ENCODE measurements around the gene REEP6. TPM values are rescaled to one million over a fixed set of nuclear protein-coding genes. Genes with fewer than 3 reads are reported as not detected.

REEP6 gene
- total RNA-seq, 1 experiment from 2014 or later = 9.2 TPM

- no peak overlapping the region for H3K27ac ChIP-seq (ENCODE audit: low read length)
- in situ Hi-C loops (cut with HindIII; ENCODE audit: low pct_unique_long_range_greater_than_20kb, low sequenced_read_pairs) (no loop called here), intact Hi-C loops (cut with micrococcal nuclease; ENCODE audit: unreplicated experiment) (no loop called here)
- H3K36me3 ChIP-seq (ENCODE audit: control insufficient read depth, insufficient read depth, low read length) = no peaks in the 10 kb centered on the region
- ATAC-seq (no peak), DNase-seq (ENCODE audit: low read depth, low spot score) (no peak)
- no peaks in the 10 kb centered on the region for H3K4me1 ChIP-seq (ENCODE audit: control insufficient read depth, insufficient read depth, low read length)
- no peaks in the 10 kb centered on the region for H3K9me3 ChIP-seq (ENCODE audit: control insufficient read depth, insufficient read depth, low read depth, low read length)
- CTCF ChIA-PET = no interaction called here
- POLR2A ChIA-PET = no interaction called here
- TF ChIP-seq SIN3A (IDR thresholded peaks at IDR 0.05; ENCODE audit: borderline replicate concordance, insufficient read depth, low read depth, low read length) (no peak), REST (IDR thresholded peaks at IDR 0.05; ENCODE audit: insufficient read depth in 1 of 2, low read depth in 2 of 2, low read length in 1 of 2) (no peak), CTCF (IDR thresholded peaks at IDR 0.05) (no peak), POLR2AphosphoS5 (IDR thresholded peaks at IDR 0.05; ENCODE audit: low read depth, low read length) (no peak), TCF7L2 (IDR thresholded peaks at IDR 0.05; ENCODE audit: low read depth, low read length) (no peak)
- BruUV-seq (replicated peaks) = no TSS peak
- no peaks in the 10 kb centered on the region; the same call in 1 of the 2 replicates for H3K27me3 ChIP-seq (ENCODE audit: control insufficient read depth, insufficient read depth, low read length)
- no peak overlapping the region for H3K4me3 ChIP-seq (ENCODE audit: low read depth in 2 of 2, low read length in 2 of 2)
Measured at GRCh38 chr19:1526979-1527649, 36.1 kb downstream of the REEP6 start.

GRCh38 chr19:1527650-1528309, 36.8 kb downstream of the REEP6 start:
- no peaks in the 10 kb centered on the region for H3K36me3 ChIP-seq (ENCODE audit: control insufficient read depth, insufficient read depth, low read length)
- CTCF ChIA-PET = no interaction called here
- no peak overlapping the region for H3K27ac ChIP-seq (ENCODE audit: low read length)
- no TSS peak for BruUV-seq (replicated peaks)
- H3K4me1 ChIP-seq (ENCODE audit: control insufficient read depth, insufficient read depth, low read length) = no peaks in the 10 kb centered on the region
- no peaks in the 10 kb centered on the region for H3K9me3 ChIP-seq (ENCODE audit: control insufficient read depth, insufficient read depth, low read depth, low read length)
- intact Hi-C loops (cut with micrococcal nuclease; ENCODE audit: unreplicated experiment) (no loop called here), in situ Hi-C loops (cut with HindIII; ENCODE audit: low pct_unique_long_range_greater_than_20kb, low sequenced_read_pairs) (no loop called here)
- TF ChIP-seq CTCF (IDR thresholded peaks at IDR 0.05) = no peak
- no peak for TF ChIP-seq POLR2AphosphoS5 (IDR thresholded peaks at IDR 0.05; ENCODE audit: low read depth, low read length)
- no peak for TF ChIP-seq REST (IDR thresholded peaks at IDR 0.05; ENCODE audit: insufficient read depth in 1 of 2, low read depth in 2 of 2, low read length in 1 of 2)
- no peak for TF ChIP-seq TCF7L2 (IDR thresholded peaks at IDR 0.05; ENCODE audit: low read depth, low read length)
- no peak for TF ChIP-seq SIN3A (IDR thresholded peaks at IDR 0.05; ENCODE audit: borderline replicate concordance, insufficient read depth, low read depth, low read length)
- H3K27me3 ChIP-seq (ENCODE audit: control insufficient read depth, insufficient read depth, low read length) = no peaks in the 10 kb centered on the region; the same call in 1 of the 2 replicates
- DNase-seq (ENCODE audit: low read depth, low spot score) = no peak
- peak; percentile 69 for ATAC-seq
- POLR2A ChIA-PET = no interaction called here
- H3K4me3 ChIP-seq (ENCODE audit: low read depth in 2 of 2, low read length in 2 of 2) = no peak overlapping the region

Measured in Panc1 (cell line).